Measurements from ENCODE around the gene BHLHE41. TPM values are rescaled to one million over a fixed set of nuclear protein-coding genes. Genes with fewer than 3 reads are reported as not detected.

The BHLHE41 gene
- total and polyA plus RNA-seq, 2 of the 8 experiments (the other 6 are each of a cell fraction or from before 2014, with no cell fraction given), result 1.1 to 3.4 TPM

DNA sequence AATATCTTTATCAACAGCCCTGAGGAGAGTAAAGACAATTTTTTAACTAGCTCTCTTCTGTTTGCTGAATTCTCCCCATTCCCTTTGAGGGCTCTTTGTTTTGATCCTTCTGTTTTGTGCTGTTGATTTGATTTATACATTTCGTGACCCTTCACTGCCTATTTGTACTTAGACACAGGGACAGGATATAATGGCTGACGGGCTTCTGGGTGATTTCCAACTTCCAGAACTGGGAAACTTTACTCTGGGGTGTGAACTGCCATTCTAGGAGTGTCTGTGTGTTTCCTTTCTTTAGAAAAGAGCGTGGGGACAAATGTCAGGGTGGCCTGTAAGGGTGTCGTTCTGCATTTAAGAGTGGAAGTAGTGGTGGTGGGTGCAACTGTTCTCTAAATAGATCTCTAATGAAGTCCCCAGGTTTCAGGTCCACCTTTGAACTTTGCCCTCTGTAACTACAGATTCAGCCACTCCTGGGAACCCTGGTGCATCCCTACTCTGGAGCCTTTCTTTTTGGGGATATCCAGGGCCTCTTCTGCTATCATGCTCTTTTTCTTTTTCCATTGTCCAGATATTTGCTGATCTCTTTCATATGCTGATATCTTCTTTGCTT is 48.2 kb upstream of the BHLHE41 start:
- Histone ChIP-seq H3K27ac (ENCODE audit: low read depth, low read length) (no peak overlapping the region), H2AFZ (ENCODE audit: low read length) (0 out of 2 replicates have a peak overlapping the region, but pooled peaks have one; percentile 37), H3K4ac (replicated peaks; ENCODE audit: insufficient read length, low read depth, low read length) (no peak overlapping the region), H4K20me1 (replicated peaks in 1 of 2; ENCODE audit: control insufficient read depth in 1 of 2, insufficient read depth in 2 of 2, low read length in 2 of 2) (no peaks in the 10 kb centered on the region), H4K8ac (ENCODE audit: extremely low read depth, insufficient read depth, low read length) (no peak overlapping the region), H4K5ac (ENCODE audit: insufficient read length, low read depth, low read length) (no peak overlapping the region), H2BK15ac (ENCODE audit: low read length) (no peak overlapping the region), H3K23me2 (ENCODE audit: low read depth, low read length) (no peaks in the 10 kb centered on the region), H2AK5ac (ENCODE audit: low read depth, low read length) (no peak overlapping the region), H2BK120ac (replicated peaks; ENCODE audit: low read depth, low read length) (no peak overlapping the region), H3K27me3 (replicated peaks in 1 of 4; ENCODE audit: control insufficient read depth in 3 of 4, extremely low read depth in 1 of 4, insufficient read depth in 3 of 4, low read length in 3 of 4) (no peaks in the 10 kb centered on the region), H3K4me2 (ENCODE audit: insufficient read depth in 1 of 2, low read depth in 2 of 2, low read length in 2 of 2) (no peak overlapping the region), H3K79me2 (ENCODE audit: control insufficient read depth in 1 of 2, insufficient read depth in 2 of 2, low read length in 2 of 2) (no peaks in the 10 kb centered on the region), H2BK5ac (ENCODE audit: low read depth, low read length) (no peak overlapping the region), H4K91ac (replicated peaks; ENCODE audit: insufficient read length, low read length) (no peak overlapping the region), H2BK20ac (ENCODE audit: low read length) (no peak overlapping the region), H3K9me3 (ENCODE audit: insufficient read depth in 2 of 2, low read depth in 1 of 2, low read length in 1 of 2) (no peaks in the 10 kb centered on the region), H3K18ac (ENCODE audit: extremely low read depth, low read length) (no peak overlapping the region), H3K4me1 (replicated peaks in 1 of 4; ENCODE audit: control insufficient read depth in 3 of 4, insufficient read depth in 4 of 4, low read length in 3 of 4) (no peaks in the 10 kb centered on the region), H3K4me3 (ENCODE audit: extremely low read depth in 1 of 4, insufficient read depth in 2 of 4, low read depth in 3 of 4, low read length in 4 of 4) (no peak overlapping the region), H3K36me3 (ENCODE audit: control insufficient read depth in 2 of 4, insufficient read depth in 4 of 4, low read length in 3 of 4) (no peaks in the 10 kb centered on the region), H3K79me1 (ENCODE audit: low read depth, low read length) (no peaks in the 10 kb centered on the region), H3K9ac (replicated peaks in 1 of 4; ENCODE audit: extremely low read depth in 1 of 4, low read depth in 3 of 4, low read length in 3 of 4) (no peak overlapping the region), H3K14ac (ENCODE audit: insufficient read length) (no peak overlapping the region), H3K56ac (replicated peaks; ENCODE audit: insufficient read length, low read depth, low read length) (no peak overlapping the region), H2BK12ac (ENCODE audit: low read depth, low read length) (no peak overlapping the region), H3K23ac (ENCODE audit: insufficient read length) (no peak overlapping the region)
- DNase-seq (ENCODE audit: low read depth in 1 of 2, low spot score in 2 of 2), result no peak
- WGBS, 2 experiments (ENCODE audit: extremely low coverage in 1 of 2, insufficient coverage in 1 of 2, insufficient read length in 1 of 2, insufficient replicate concordance in 2 of 2, low coverage in 1 of 2, low lambda C conversion rate in 2 of 2, missing lambda C conversion rate in 1 of 2), result 91% methylated on average over 4 of the region's 4 CpGs; no CpG with 5 or more reads in 1 of the 2 experiments
- FAIRE-seq, result no peak
- ChIA-PET CTCF (ENCODE audit: partially characterized antibody) (no interaction called here), POLR2A (ENCODE audit: partially characterized antibody) (no interaction called here)
- TF ChIP-seq, protein P1, sequence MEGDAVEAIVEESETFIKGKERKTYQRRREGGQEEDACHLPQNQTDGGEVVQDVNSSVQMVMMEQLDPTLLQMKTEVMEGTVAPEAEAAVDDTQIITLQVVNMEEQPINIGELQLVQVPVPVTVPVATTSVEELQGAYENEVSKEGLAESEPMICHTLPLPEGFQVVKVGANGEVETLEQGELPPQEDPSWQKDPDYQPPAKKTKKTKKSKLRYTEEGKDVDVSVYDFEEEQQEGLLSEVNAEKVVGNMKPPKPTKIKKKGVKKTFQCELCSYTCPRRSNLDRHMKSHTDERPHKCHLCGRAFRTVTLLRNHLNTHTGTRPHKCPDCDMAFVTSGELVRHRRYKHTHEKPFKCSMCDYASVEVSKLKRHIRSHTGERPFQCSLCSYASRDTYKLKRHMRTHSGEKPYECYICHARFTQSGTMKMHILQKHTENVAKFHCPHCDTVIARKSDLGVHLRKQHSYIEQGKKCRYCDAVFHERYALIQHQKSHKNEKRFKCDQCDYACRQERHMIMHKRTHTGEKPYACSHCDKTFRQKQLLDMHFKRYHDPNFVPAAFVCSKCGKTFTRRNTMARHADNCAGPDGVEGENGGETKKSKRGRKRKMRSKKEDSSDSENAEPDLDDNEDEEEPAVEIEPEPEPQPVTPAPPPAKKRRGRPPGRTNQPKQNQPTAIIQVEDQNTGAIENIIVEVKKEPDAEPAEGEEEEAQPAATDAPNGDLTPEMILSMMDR (IDR thresholded peaks at IDR 0.05; ENCODE audit: control extremely low read depth in 1 of 3, insufficient read depth in 1 of 3, low read depth in 1 of 3, low read length in 3 of 3), result no peak

Data from H1 (cell line).